T-helper 2 cell treated with Interferon-gamma antibody and Interleukin-4, amounts not matched to agents 100 ng/mL and 5 ng/mL, for 36 hours (primary cell): ENCODE data around the gene LGR6. TPM values are rescaled to one million over a fixed set of nuclear protein-coding genes. Genes with fewer than 3 reads are reported as not detected.

Source experiments
- intact Hi-C: fragments of 100-400 bp; cut with micrococcal nuclease; formaldehyde crosslinking; loops from one replicate; pipeline ENCODE4 v1.15.1; 2023
- total RNA-seq: library from RNA; stranded (reverse); gene quantifications from 2 replicates; pipeline ENCODE4 v1.2.3, GENCODE V29; 2022

Gene LGR6
- total RNA-seq, 1 donor from 2014 or later: 0.43 TPM

GRCh38 chr1:202214089-202214843 is 20.7 kb downstream of the LGR6 start:
- intact Hi-C loops: no loop called here

- intact Hi-C loops: no loop called here
Observed at GRCh38 chr1:202215472-202216130, 22.0 kb downstream of the LGR6 start.

- intact Hi-C loops: no loop called here
Observed at GRCh38 chr1:202216691-202217090, 23.1 kb downstream of the LGR6 start.

GRCh38 chr1:202217516-202217915 is 23.9 kb downstream of the LGR6 start:
- intact Hi-C loops: no loop called here

- intact Hi-C loops: no loop called here
Observed at GRCh38 chr1:202217951-202218350, 24.4 kb downstream of the LGR6 start.

- intact Hi-C loops: no loop called here
Observed at GRCh38 chr1:202220733-202221132, 27.1 kb downstream of the LGR6 start.

- intact Hi-C loops: no loop called here
Observed at GRCh38 chr1:202221911-202222909, 28.6 kb downstream of the LGR6 start.

GRCh38 chr1:202223121-202223860 is 29.7 kb downstream of the LGR6 start:
- intact Hi-C loops: no loop called here

- intact Hi-C loops: no loop called here
Observed at GRCh38 chr1:202224453-202224852, 30.9 kb downstream of the LGR6 start.

- intact Hi-C loops: no loop called here
Observed at GRCh38 chr1:202225131-202225530, 31.5 kb downstream of the LGR6 start.

- intact Hi-C loops: no loop called here
Observed at GRCh38 chr1:202227053-202227672, 33.6 kb downstream of the LGR6 start.

GRCh38 chr1:202227997-202228401 is 34.4 kb downstream of the LGR6 start:
- intact Hi-C loops: no loop called here

- intact Hi-C loops: no loop called here
Observed at GRCh38 chr1:202228484-202229122, 35.0 kb downstream of the LGR6 start.

- intact Hi-C loops: no loop called here
Observed at GRCh38 chr1:202229376-202229775, 35.8 kb downstream of the LGR6 start.

- intact Hi-C loops: no loop called here
Observed at GRCh38 chr1:202230061-202230938, 36.7 kb downstream of the LGR6 start.

- intact Hi-C loops: no loop called here
Observed at GRCh38 chr1:202230939-202231645, 37.5 kb downstream of the LGR6 start.

- intact Hi-C loops: no loop called here
Observed at GRCh38 chr1:202233171-202233570, 39.6 kb downstream of the LGR6 start.

GRCh38 chr1:202233804-202234203 is 40.2 kb downstream of the LGR6 start:
- intact Hi-C loops: no loop called here
